Nephron progenitor cell (in vitro differentiated cells): Measurements from ENCODE around the gene DNAH11.
"Not testable (repeated sequence)": the region's sequence is repeated elsewhere in the genome, so short reads cannot be mapped to it uniquely, and the experiment has no call there.

ENCODE experiments used
- DNase-seq: peaks from one replicate; pipeline ENCODE4 v3.0.0; 2021
- H3K27ac Mint-ChIP-seq: 2 replicates; pipeline ENCODE4 v1.8.0; 2021; ENCODE audit warnings: mild to moderate bottlenecking, moderate library complexity, mixed read lengths
- H3K27me3 Mint-ChIP-seq: 2 replicates; pipeline ENCODE4 v1.8.0; 2021; ENCODE audit warnings: mild to moderate bottlenecking, low read depth, mixed read lengths; ENCODE audit not compliant: poor library complexity
- H3K36me3 Mint-ChIP-seq: 2 replicates; pipeline ENCODE4 v1.8.0; 2021; ENCODE audit warnings: low read depth, mixed read lengths
- H3K4me1 Mint-ChIP-seq: 2 replicates; pipeline ENCODE4 v1.8.0; 2021; ENCODE audit warnings: mixed read lengths
- H3K4me3 Mint-ChIP-seq: 2 replicates; pipeline ENCODE4 v1.8.0; 2021; ENCODE audit warnings: mild to moderate bottlenecking, moderate library complexity, mixed read lengths
- H3K9me3 Mint-ChIP-seq: 2 replicates; pipeline ENCODE4 v1.8.0; 2021; ENCODE audit warnings: mild to moderate bottlenecking, moderate library complexity, mixed read lengths
- TF ChIP-seq, protein P1 (sequence below): fragments of 200-600 bp; sonication (generic); IDR thresholded peaks from 2 replicates; pipeline ENCODE4 v1.5.0; 2021; ENCODE audit warnings: antibody characterized with exemption

Gene DNAH11

DNA sequence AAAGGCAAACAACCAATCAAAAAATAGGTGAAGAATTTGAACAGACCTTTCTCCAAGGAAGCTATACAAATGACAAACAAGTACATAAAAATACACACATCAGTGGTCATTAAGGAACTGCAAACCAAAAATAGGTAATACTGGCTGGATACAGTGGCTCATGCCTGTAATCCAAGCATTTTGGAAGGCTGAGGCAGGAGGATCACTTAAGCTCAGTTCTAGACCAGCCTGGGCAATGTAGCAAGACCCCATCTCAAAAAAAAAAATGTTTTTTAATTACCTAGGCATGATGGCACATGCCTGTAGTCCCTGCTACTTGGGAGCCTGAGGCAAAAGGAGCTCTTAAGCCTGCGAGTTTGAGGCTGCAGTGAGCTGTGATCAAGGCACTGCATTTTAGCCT is 383.6 kb downstream of the DNAH11 start:
- TF ChIP-seq, protein P1, sequence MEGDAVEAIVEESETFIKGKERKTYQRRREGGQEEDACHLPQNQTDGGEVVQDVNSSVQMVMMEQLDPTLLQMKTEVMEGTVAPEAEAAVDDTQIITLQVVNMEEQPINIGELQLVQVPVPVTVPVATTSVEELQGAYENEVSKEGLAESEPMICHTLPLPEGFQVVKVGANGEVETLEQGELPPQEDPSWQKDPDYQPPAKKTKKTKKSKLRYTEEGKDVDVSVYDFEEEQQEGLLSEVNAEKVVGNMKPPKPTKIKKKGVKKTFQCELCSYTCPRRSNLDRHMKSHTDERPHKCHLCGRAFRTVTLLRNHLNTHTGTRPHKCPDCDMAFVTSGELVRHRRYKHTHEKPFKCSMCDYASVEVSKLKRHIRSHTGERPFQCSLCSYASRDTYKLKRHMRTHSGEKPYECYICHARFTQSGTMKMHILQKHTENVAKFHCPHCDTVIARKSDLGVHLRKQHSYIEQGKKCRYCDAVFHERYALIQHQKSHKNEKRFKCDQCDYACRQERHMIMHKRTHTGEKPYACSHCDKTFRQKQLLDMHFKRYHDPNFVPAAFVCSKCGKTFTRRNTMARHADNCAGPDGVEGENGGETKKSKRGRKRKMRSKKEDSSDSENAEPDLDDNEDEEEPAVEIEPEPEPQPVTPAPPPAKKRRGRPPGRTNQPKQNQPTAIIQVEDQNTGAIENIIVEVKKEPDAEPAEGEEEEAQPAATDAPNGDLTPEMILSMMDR, result no peak
- H3K4me3 Mint-ChIP-seq, result no peak overlapping the region
- H3K9me3 Mint-ChIP-seq, result peaks cover 39% of the 10 kb centered on the region
- peaks cover 17% of the 10 kb centered on the region for H3K4me1 Mint-ChIP-seq
- H3K27me3 Mint-ChIP-seq, result peaks cover 3% of the 10 kb centered on the region
- H3K36me3 Mint-ChIP-seq, result peaks cover 45% of the 10 kb centered on the region
- no peak overlapping the region for H3K27ac Mint-ChIP-seq
- DNase-seq, result no peak

DNA sequence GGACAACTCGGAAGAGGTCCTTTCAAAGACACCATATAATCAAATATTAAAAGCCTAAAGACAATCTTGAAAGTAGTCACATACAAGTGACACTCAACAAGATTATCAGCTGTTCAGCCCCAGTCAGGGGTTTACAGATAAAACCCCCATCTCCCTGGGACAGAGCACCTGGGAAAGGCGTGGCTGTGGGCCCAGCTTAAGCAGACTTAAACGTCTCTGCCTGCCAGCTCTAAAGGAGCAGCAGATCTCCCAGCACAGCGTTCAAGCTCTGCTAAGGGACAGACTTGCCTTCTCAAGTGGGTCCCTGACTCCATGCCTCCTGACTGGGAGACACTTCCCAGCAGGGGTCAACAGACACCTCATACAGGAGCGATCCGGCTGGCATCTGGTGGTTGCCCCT is 384.9 kb downstream of the DNAH11 start:
- Mint-ChIP-seq H3K36me3 (peaks cover 54% of the 10 kb centered on the region), H3K27ac (peak overlapping the region; percentile 41), H3K4me1 (peaks cover 5% of the 10 kb centered on the region), H3K4me3 (no peak overlapping the region), H3K9me3 (peaks cover 51% of the 10 kb centered on the region), H3K27me3 (peaks cover 3% of the 10 kb centered on the region)
- TF ChIP-seq, protein P1, result no peak
- no peak for DNase-seq

DNA sequence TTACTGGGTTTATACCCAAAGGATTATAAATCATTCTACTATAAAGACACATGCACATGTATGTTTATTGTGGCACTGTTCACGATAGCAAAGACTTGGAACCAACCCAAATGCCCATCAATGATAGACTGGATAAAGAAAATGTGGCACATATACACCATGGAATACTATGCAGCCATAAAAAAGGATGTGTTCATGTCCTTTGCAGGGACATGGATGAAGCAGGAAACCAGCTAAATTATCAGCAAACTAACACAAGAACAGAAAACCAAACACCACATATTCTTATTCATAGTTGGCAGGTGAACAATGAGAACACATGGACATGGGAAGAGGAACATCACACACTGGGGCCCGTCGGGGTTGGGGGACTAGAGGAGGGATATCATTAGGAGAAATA is 390.5 kb downstream of the DNAH11 start:
- H3K27me3 Mint-ChIP-seq, H3K4me3 Mint-ChIP-seq, H3K27ac Mint-ChIP-seq, H3K4me1 Mint-ChIP-seq, DNase-seq: not testable (repeated sequence)
- Mint-ChIP-seq H3K36me3 (peaks cover 92% of the 10 kb centered on the region), H3K9me3 (peaks cover 96% of the 10 kb centered on the region)

DNA sequence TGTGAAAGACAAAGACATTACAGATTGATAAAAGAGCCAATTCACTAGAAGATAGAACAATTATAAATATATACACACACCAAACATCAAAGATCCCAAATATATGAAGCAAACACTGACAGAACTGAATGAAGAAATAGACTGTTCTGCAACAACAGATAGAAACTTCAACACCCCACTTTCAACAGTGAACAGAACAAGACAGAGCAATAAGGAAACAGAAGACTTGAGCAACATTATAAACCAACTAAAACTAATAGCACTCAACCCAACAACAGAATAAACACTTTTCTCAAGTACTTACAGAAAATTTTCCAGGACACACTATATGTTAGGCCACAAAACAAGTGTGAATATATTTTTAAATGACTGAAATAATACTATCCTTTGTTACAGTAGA is 392.0 kb downstream of the DNAH11 start:
- TF ChIP-seq, protein P1, result no peak
- DNase-seq, result no peak
- Mint-ChIP-seq H3K36me3 (peaks cover 92% of the 10 kb centered on the region), H3K27me3 (peaks cover 3% of the 10 kb centered on the region), H3K9me3 (peaks cover 88% of the 10 kb centered on the region), H3K4me1 (peaks cover 11% of the 10 kb centered on the region), H3K27ac (no peak overlapping the region), H3K4me3 (no peak overlapping the region)

DNA sequence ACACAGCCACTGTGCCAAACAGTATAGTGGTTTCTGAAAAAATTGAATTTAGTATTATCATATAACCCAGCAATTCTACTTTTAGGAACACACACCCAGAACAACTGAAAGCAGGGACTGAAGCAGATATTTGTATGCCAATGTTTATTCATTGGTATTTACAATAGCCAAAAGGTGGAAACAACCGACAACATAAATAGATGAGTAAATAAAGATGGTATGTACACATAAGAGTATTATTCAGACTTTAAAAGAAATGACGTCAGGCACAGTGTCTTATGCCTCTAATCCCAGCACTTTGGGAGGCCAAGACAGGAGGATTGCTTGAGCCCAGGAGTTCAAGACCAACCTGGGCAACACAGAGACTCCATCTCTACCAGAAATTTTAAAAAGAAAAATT is 395.6 kb downstream of the DNAH11 start:
- peaks cover 11% of the 10 kb centered on the region for H3K27me3 Mint-ChIP-seq
- no peak overlapping the region for H3K27ac Mint-ChIP-seq
- peaks cover 52% of the 10 kb centered on the region for H3K9me3 Mint-ChIP-seq
- peaks cover 64% of the 10 kb centered on the region for H3K36me3 Mint-ChIP-seq
- TF ChIP-seq, protein P1, result no peak
- peaks cover 33% of the 10 kb centered on the region for H3K4me1 Mint-ChIP-seq
- H3K4me3 Mint-ChIP-seq, result no peak overlapping the region
- no peak for DNase-seq

DNA sequence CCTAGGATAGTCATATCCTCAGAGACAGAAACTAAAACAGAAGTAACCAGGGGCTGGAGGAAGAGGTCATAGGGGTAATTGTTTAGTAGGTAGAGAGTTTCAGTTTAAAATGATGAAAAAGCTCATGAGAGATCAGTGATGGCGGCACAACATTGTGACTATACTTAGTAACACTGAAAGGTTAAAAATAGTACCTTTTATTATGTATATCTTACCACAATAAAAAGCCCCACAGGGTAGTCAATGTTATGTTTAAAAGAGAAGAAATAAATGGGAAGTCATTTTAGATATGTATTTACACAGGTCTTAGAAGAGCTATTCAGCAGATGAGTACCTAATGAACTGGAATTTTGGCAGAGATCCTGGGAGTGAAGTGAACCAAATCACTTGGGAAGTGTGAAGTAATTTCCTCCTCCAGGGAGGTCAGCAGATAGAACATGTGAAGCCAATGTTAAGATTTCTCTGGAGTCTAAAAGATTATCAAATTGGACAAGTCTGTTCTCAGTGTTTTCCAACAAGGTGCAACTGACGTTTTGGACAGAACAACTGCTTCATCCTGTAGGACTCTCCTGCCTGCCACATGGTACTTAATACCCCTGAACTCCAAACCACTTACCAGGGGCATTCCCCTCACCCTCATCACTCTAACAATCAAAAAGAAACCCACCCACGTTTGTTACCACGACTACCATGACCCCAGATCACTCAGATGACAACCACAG is 396.5 kb downstream of the DNAH11 start:
- peaks cover 38% of the 10 kb centered on the region for H3K4me1 Mint-ChIP-seq
- H3K4me3 Mint-ChIP-seq, result no peak overlapping the region
- H3K9me3 Mint-ChIP-seq, result peaks cover 43% of the 10 kb centered on the region
- H3K36me3 Mint-ChIP-seq, result peaks cover 55% of the 10 kb centered on the region
- no peak for DNase-seq
- TF ChIP-seq, protein P1, result no peak
- H3K27ac Mint-ChIP-seq, result no peak overlapping the region
- H3K27me3 Mint-ChIP-seq, result peaks cover 18% of the 10 kb centered on the region
